Tibial nerve (tissue), 4 donors: ENCODE measurements around the gene PYGO2. TPM values are rescaled to one million over a fixed set of nuclear protein-coding genes. Genes with fewer than 3 reads are reported as not detected.
"Not testable (repeated sequence)": the region's sequence is repeated elsewhere in the genome, so short reads cannot be mapped to it uniquely, and the experiment has no call there.

Experiments
- DNase-seq, 2 donors: peaks; one replicate each; pipeline ENCODE4 v3.0.0-alpha.2; 2019; ENCODE audit warnings: low spot score in 2 of 2
- H3K27ac ChIP-seq, 4 donors: fragments of 200-600 bp; sonication (generic) in 3 of 4; one replicate each; pipeline ENCODE4 v1.5.1; 2017 to 2019; ENCODE audit warnings: mild to moderate bottlenecking in 1 of 4
- H3K27me3 ChIP-seq, 2 donors: fragments of 200-600 bp; sonication (generic) in 1 of 2; one replicate each; pipeline versions ENCODE4 v1.5.1 to v1.6.0; 2017 to 2019
- H3K36me3 ChIP-seq, 3 donors: fragments of 200-600 bp; sonication (generic); one replicate each; pipeline ENCODE4 v1.5.1; 2018 to 2019
- H3K4me1 ChIP-seq, 4 donors: fragments of 200-600 bp; sonication (generic) in 3 of 4; one replicate each; pipeline ENCODE4 v1.5.1; 2017 to 2019
- H3K4me3 ChIP-seq, 4 donors: fragments of 200-600 bp; sonication (generic) in 3 of 4; one replicate each; pipeline ENCODE4 v1.5.1; 2017 to 2019; ENCODE audit warnings: mild to moderate bottlenecking in 1 of 4, moderate library complexity in 1 of 4
- H3K9me3 ChIP-seq, 4 donors: fragments of 200-600 bp; sonication (generic) in 3 of 4; one replicate each; pipeline ENCODE4 v1.5.1; 2017 to 2019
- CTCF ChIP-seq, 5 experiments: fragments of 200-600 bp in 3 of 5; fragments of 450-650 bp in 2 of 5; sonication (generic) in 3 of 5; IDR thresholded peaks; one replicate each; pipeline ENCODE4 v1.5.1; 2016 to 2019; ENCODE audit warnings: antibody characterized with exemption in 5 of 5, mild to moderate bottlenecking in 3 of 5, moderate library complexity in 2 of 5
- EP300 ChIP-seq, 2 donors: sonication (generic); formaldehyde crosslinking; IDR thresholded peaks; one replicate each; pipeline ENCODE4 v1.6.1; 2017; ENCODE audit warnings: antibody characterized with exemption in 2 of 2, mild to moderate bottlenecking in 1 of 2
- POLR2A ChIP-seq, 2 donors: fragments of 450-650 bp; IDR thresholded peaks; one replicate each; pipeline ENCODE4 v1.6.1; 2017; ENCODE audit warnings: antibody characterized with exemption in 2 of 2, mild to moderate bottlenecking in 2 of 2, moderate library complexity in 2 of 2
- WGBS, 2 donors: methylation state at CpG; one replicate each; pipeline ENCODE4 v1.1.5; 2018; 5-methylcytosine and 5-hydroxymethylcytosine counted together
- total RNA-seq, 4 donors: library from RNA; depleted of rRNA; stranded (reverse); fragments of >200 nt; gene quantifications; one replicate each; pipeline ENCODE4 v1.1.0, GENCODE V29; 2016

Gene PYGO2
- total RNA-seq, 4 donors from 2014 or later, result 18.6 to 24.3 (median 23.5) TPM

GRCh38 chr1:154983776-154984466 is 22.3 kb upstream of the PYGO2 start:
- WGBS, 2 donors, result 16 to 26% methylated on average over 12 to 16 of the region's 17 CpGs
- TF ChIP-seq EP300 (IDR thresholded peaks at IDR 0.05) (no peak), CTCF (IDR thresholded peaks at IDR 0.05) (no peak), POLR2A (IDR thresholded peaks at IDR 0.05) (no peak)
- H3K27ac ChIP-seq, result peak overlapping the region in 3 of 4 donors; percentile 72 to 85 (median 73)
- H3K9me3 ChIP-seq, result no peaks in the 10 kb centered on the region
- peak overlapping the region; percentile 49 to 86 (median 72) for H3K4me3 ChIP-seq
- peaks cover 3 to 29% (median 13%) of the 10 kb centered on the region in 4 donors for H3K4me1 ChIP-seq
- no peak for DNase-seq
- H3K27me3 ChIP-seq, result no peaks in the 10 kb centered on the region
- peaks cover 0 to 28% (median 0%) of the 10 kb centered on the region in 3 donors for H3K36me3 ChIP-seq

GRCh38 chr1:154982897-154983648 is 21.5 kb upstream of the PYGO2 start, which contains the start of gene FLAD1:
Gene FLAD1 (plus strand): TSS chr1:154983344. CDS start chr1:154983695, 351 bp downstream.
- WGBS, 2 donors, result 0% methylated on average over 26 of the region's 26 CpGs
- H3K36me3 ChIP-seq, result peaks cover 0 to 24% (median 0%) of the 10 kb centered on the region in 3 donors
- H3K9me3 ChIP-seq, result no peaks in the 10 kb centered on the region

GRCh38 chr1:154982341-154982740 is 20.8 kb upstream of the PYGO2 start:
- no peaks in the 10 kb centered on the region for H3K9me3 ChIP-seq
- DNase-seq, result no peak
- peak overlapping the region in 2 of 4 donors; percentile 7 to 85 for H3K27ac ChIP-seq
- 63 to 65% methylated on average over 6 of the region's 6 CpGs for WGBS, 2 donors
- H3K4me3 ChIP-seq, result peak overlapping the region in 3 of 4 donors; percentile 49 to 86 (median 74)
- no peaks in the 10 kb centered on the region for H3K27me3 ChIP-seq
- H3K4me1 ChIP-seq, result peaks cover 3 to 24% (median 13%) of the 10 kb centered on the region in 4 donors
- peaks cover 0 to 17% (median 0%) of the 10 kb centered on the region in 3 donors for H3K36me3 ChIP-seq
- TF ChIP-seq EP300 (IDR thresholded peaks at IDR 0.05) (no peak), CTCF (IDR thresholded peaks at IDR 0.05) (no peak), POLR2A (IDR thresholded peaks at IDR 0.05) (no peak)

More at GRCh38 chr1:154982897-154983648, 21.5 kb upstream of the PYGO2 start, which contains the start of gene FLAD1:
- peaks cover 3 to 26% (median 13%) of the 10 kb centered on the region in 4 donors for H3K4me1 ChIP-seq
- H3K27me3 ChIP-seq, result no peaks in the 10 kb centered on the region
- H3K27ac ChIP-seq, result peak within 1 kb of the TSS; percentile 15 to 85 (median 72)
- H3K4me3 ChIP-seq, result peak within 1 kb of the TSS; percentile 49 to 86 (median 72)
- peak; percentile 92 to 100 for DNase-seq
- TF ChIP-seq EP300 (IDR thresholded peaks at IDR 0.05) (peak; percentile 71 to 90), CTCF (IDR thresholded peaks at IDR 0.05) (peak in 2 of 5 experiments; percentile 30 to 61), POLR2A (IDR thresholded peaks at IDR 0.05) (peak in 1 of 2 donors; percentile 42)

GRCh38 chr1:154978360-154978759 is 16.8 kb upstream of the PYGO2 start:
- WGBS, 2 donors, result 95% methylated on average over 3 of the region's 3 CpGs
- no peaks in the 10 kb centered on the region for H3K27me3 ChIP-seq
- TF ChIP-seq EP300 (IDR thresholded peaks at IDR 0.05) (no peak), POLR2A (IDR thresholded peaks at IDR 0.05) (no peak), CTCF (IDR thresholded peaks at IDR 0.05) (no peak)
- H3K27ac ChIP-seq, result no peak overlapping the region
- no peak overlapping the region for H3K4me3 ChIP-seq
- H3K4me1 ChIP-seq, result peaks cover 0 to 25% (median 7%) of the 10 kb centered on the region in 4 donors
- peaks cover 0 to 5% (median 0%) of the 10 kb centered on the region in 3 donors for H3K36me3 ChIP-seq
- DNase-seq, result no peak
- no peaks in the 10 kb centered on the region for H3K9me3 ChIP-seq

- not testable (repeated sequence) for H3K36me3 ChIP-seq, DNase-seq, H3K4me3 ChIP-seq, H3K27ac ChIP-seq, H3K9me3 ChIP-seq, H3K27me3 ChIP-seq
- peaks cover 0 to 30% (median 13%) of the 10 kb centered on the region in 4 donors for H3K4me1 ChIP-seq
- 69 to 79% methylated on average over 3 of the region's 3 CpGs for WGBS, 2 donors
Measured at GRCh38 chr1:154977762-154978161, 16.2 kb upstream of the PYGO2 start.
